IMR-90 (cell line): ENCODE data around the gene GRIFIN. TPM values are rescaled to one million over a fixed set of nuclear protein-coding genes. Genes with fewer than 3 reads are reported as not detected.
A peak's percentile ranks its signal among the peaks of the same experiment; 100 is the strongest.

Experiments used
- ATAC-seq: fragments of 200-7000 bp; cut with Tn5 transposase; 2 replicates; pipeline ENCODE4 v1.9.1; 2020; ENCODE audit warnings: low read depth, mild to moderate bottlenecking, moderate library complexity
- BruUV-seq: library from RNA; stranded (reverse); fragments of 400-500 nt; replicated peaks from 2 replicates; lab custom pipeline; 2021; lab: Mats Ljungman, UMichigan
- CTCF ChIA-PET: fragments of 300-600 bp; formaldehyde crosslinking; extraction: SDS; loops from one replicate; lab custom pipeline; 2021; ENCODE audit warnings: antibody characterized with exemption; lab: Yijun Ruan, JAX
- POLR2A ChIA-PET: fragments of 300-600 bp; sonication (Branson Sonifier 250); formaldehyde crosslinking; loops from one replicate; lab custom pipeline; 2022; ENCODE audit warnings: antibody characterized with exemption; ENCODE audit not compliant: unreplicated experiment; lab: Charles Lee
- DNase-seq: peaks from one replicate; pipeline ENCODE4 v3.0.0; 2013
- H2AFZ ChIP-seq: replicated peaks from 2 replicates; pipeline ENCODE3; 2013; ENCODE audit warnings: low read length, mild to moderate bottlenecking; ENCODE audit not compliant: poor library complexity
- H2AK5ac ChIP-seq: 2 replicates; pipeline ENCODE4 v1.6.1; 2013; ENCODE audit warnings: low read depth, low read length, inconsistent platforms
- H2AK9ac ChIP-seq: replicated peaks from 2 replicates; pipeline ENCODE3; 2013; ENCODE audit warnings: mild to moderate bottlenecking, low read depth, low read length, moderate library complexity; ENCODE audit not compliant: poor library complexity
- H2BK120ac ChIP-seq: 2 replicates; pipeline ENCODE4 v1.6.1; 2013; ENCODE audit warnings: low read depth, low read length, inconsistent platforms
- H2BK15ac ChIP-seq: 3 replicates; pipeline ENCODE4 v1.6.1; 2013; ENCODE audit warnings: low read depth, low read length, inconsistent platforms
- H2BK20ac ChIP-seq: 2 replicates; pipeline ENCODE4 v1.6.1; 2013; ENCODE audit warnings: low read depth, mild to moderate bottlenecking, inconsistent platforms, low read length, moderate library complexity
- H2BK5ac ChIP-seq: 2 replicates; pipeline ENCODE4 v1.6.1; 2013; ENCODE audit warnings: mild to moderate bottlenecking, low read depth, low read length, inconsistent platforms; ENCODE audit not compliant: poor library complexity, severe bottlenecking
- H3K14ac ChIP-seq: replicated peaks from 2 replicates; pipeline ENCODE4 v1.6.1; 2013; ENCODE audit warnings: low read depth, low read length, inconsistent platforms
- H3K18ac ChIP-seq: 2 replicates; pipeline ENCODE4 v1.6.1; 2013; ENCODE audit warnings: low read depth, low read length, control low read depth
- H3K23ac ChIP-seq: 2 replicates; pipeline ENCODE4 v1.6.1; 2013; ENCODE audit warnings: low read depth, low read length, inconsistent platforms
- H3K27ac ChIP-seq: 2 replicates; pipeline ENCODE4 v1.5.1; 2013; ENCODE audit warnings: mild to moderate bottlenecking, control low read depth, low read length; ENCODE audit not compliant: insufficient read depth
- H3K27me3 ChIP-seq: 2 replicates; pipeline ENCODE4 v1.6.1; 2013; ENCODE audit warnings: low read length; ENCODE audit not compliant: control insufficient read depth, insufficient read depth
- H3K36me3 ChIP-seq: 2 replicates; pipeline ENCODE4 v1.6.1; 2013; ENCODE audit warnings: low read length, mixed read lengths; ENCODE audit not compliant: control insufficient read depth, insufficient read depth
- H3K4ac ChIP-seq: 2 replicates; pipeline ENCODE4 v1.6.1; 2013; ENCODE audit warnings: low read depth, low read length, inconsistent platforms
- H3K4me1 ChIP-seq: 2 replicates; pipeline ENCODE4 v1.6.1; 2013; ENCODE audit warnings: low read length, mixed read lengths; ENCODE audit not compliant: control insufficient read depth, insufficient read depth
- H3K4me2 ChIP-seq: 2 replicates; pipeline ENCODE4 v1.6.1; 2013; ENCODE audit warnings: low read depth, mild to moderate bottlenecking, control low read depth, low read length, moderate library complexity
- H3K4me3 ChIP-seq: 2 replicates; pipeline ENCODE4 v1.5.1; 2013; ENCODE audit warnings: low read depth, mild to moderate bottlenecking, control low read depth, low read length, moderate library complexity; ENCODE audit not compliant: insufficient read depth
- H3K56ac ChIP-seq: 2 replicates; pipeline ENCODE4 v1.6.1; 2013; ENCODE audit warnings: low read length, inconsistent platforms; ENCODE audit not compliant: insufficient read depth; ENCODE audit errors: extremely low read depth
- H3K79me1 ChIP-seq, 2 experiments: 2 replicates each; pipeline ENCODE4 v1.6.1; 2013; ENCODE audit warnings: low read length in 2 of 2, inconsistent platforms in 1 of 2, low read depth in 1 of 2
- H3K9ac ChIP-seq: 2 replicates; pipeline ENCODE4 v1.6.1; 2013; ENCODE audit warnings: low read depth, low read length, control low read depth
- H3K9me1 ChIP-seq: 2 replicates; pipeline ENCODE4 v1.6.1; 2013; ENCODE audit warnings: low read length, inconsistent platforms; ENCODE audit not compliant: insufficient read depth
- H3K9me3 ChIP-seq: 2 replicates; pipeline ENCODE4 v1.6.1; 2013; ENCODE audit warnings: low read length; ENCODE audit not compliant: control insufficient read depth, insufficient read depth
- H4K20me1 ChIP-seq: 2 replicates; pipeline ENCODE4 v1.6.1; 2013; ENCODE audit warnings: low read length, inconsistent platforms; ENCODE audit not compliant: insufficient read depth
- H4K5ac ChIP-seq: 2 replicates; pipeline ENCODE4 v1.6.1; 2013; ENCODE audit warnings: mild to moderate bottlenecking, low read depth, low read length, control low read depth
- H4K8ac ChIP-seq, 2 experiments: 2 replicates each; pipeline ENCODE4 v1.6.1; 2013; ENCODE audit warnings: low read depth in 2 of 2, low read length in 2 of 2, control low read depth in 1 of 2, inconsistent platforms in 1 of 2
- H4K91ac ChIP-seq: 2 replicates; pipeline ENCODE4 v1.6.1; 2013; ENCODE audit warnings: low read depth, low read length, inconsistent platforms; ENCODE audit not compliant: insufficient read depth
- BHLHE40 ChIP-seq: fragments of 150-350 bp; IDR thresholded peaks from 2 replicates; pipeline ENCODE4 v1.6.1; 2016; ENCODE audit warnings: mild to moderate bottlenecking, low read depth, low read length
- CEBPB ChIP-seq: IDR thresholded peaks from 2 replicates; pipeline ENCODE4 v1.6.1; 2012; ENCODE audit warnings: low read depth, low read length, improper control_type of control experiment
- CHD1 ChIP-seq: IDR thresholded peaks from 2 replicates; pipeline ENCODE4 v1.6.1; 2012; ENCODE audit warnings: low read depth, low read length, improper control_type of control experiment
- FOS ChIP-seq: fragments of 150-350 bp; IDR thresholded peaks from 2 replicates; pipeline ENCODE4 v1.6.1; 2016; ENCODE audit warnings: low read depth, low read length
- MAZ ChIP-seq: IDR thresholded peaks from 2 replicates; pipeline ENCODE4 v1.6.1; 2012; ENCODE audit warnings: low read depth, mild to moderate bottlenecking, low read length, improper control_type of control experiment, moderate library complexity, borderline replicate concordance
- MXI1 ChIP-seq: IDR thresholded peaks from 2 replicates; pipeline ENCODE4 v1.6.1; 2012; ENCODE audit warnings: low read depth, mild to moderate bottlenecking, low read length, moderate library complexity, borderline replicate concordance
- NFE2L2 ChIP-seq: fragments of 150-350 bp; IDR thresholded peaks from 2 replicates; pipeline ENCODE4 v1.6.1; 2016; ENCODE audit warnings: low read depth, mild to moderate bottlenecking, low read length
- RAD21 ChIP-seq: IDR thresholded peaks from 2 replicates; pipeline ENCODE4 v1.6.1; 2012; ENCODE audit warnings: low read length, improper control_type of control experiment
- SMC3 ChIP-seq: fragments of 150-350 bp; IDR thresholded peaks from 2 replicates; pipeline ENCODE4 v1.6.1; 2016; ENCODE audit warnings: low read depth, mild to moderate bottlenecking, antibody characterized with exemption, low read length, moderate library complexity
- WGBS, 2 experiments: methylation state at CpG; one replicate each; pipeline versions ENCODE4 v1.1.5 to v1.1.7; 2013; ENCODE audit warnings: missing lambda C conversion rate in 2 of 2; ENCODE audit not compliant: insufficient read length in 1 of 2; ENCODE audit errors: extremely low coverage in 2 of 2; 5-methylcytosine and 5-hydroxymethylcytosine counted together
- dilution Hi-C: fragments of 300-500 bp; cut with HindIII; formaldehyde crosslinking; loops from one replicate; pipeline ENCODE4 v1.14.3; 2018; ENCODE audit warnings: low sequenced_read_pairs; ENCODE audit not compliant: unreplicated experiment
- in situ Hi-C: fragments of 300-500 bp; cut with MboI; formaldehyde crosslinking; loops from 3 replicates; pipeline ENCODE4 v1.14.3; 2019; ENCODE audit warnings: low sequenced_read_pairs, inconsistent platforms, mixed read lengths
- intact Hi-C: fragments of 100-400 bp; cut with micrococcal nuclease; formaldehyde crosslinking; loops from 2 replicates; pipeline ENCODE4 v1.10.0; 2022
- polyA plus RNA-seq, 3 experiments: library from polyadenylated mRNA; depleted of rRNA; stranded (reverse); fragments of >200 nt; gene quantifications; 2 replicates each; pipeline ENCODE4 v1.2.3, GENCODE V29; 2012; ENCODE audit warnings: low replicate concordance in 1 of 3
- total RNA-seq: library from RNA; depleted of rRNA; stranded (reverse); fragments of >200 nt; gene quantifications from 2 replicates; pipeline ENCODE4 v1.2.3, GENCODE V29; 2012
- TF ChIP-seq, protein P1 (sequence below): conservative IDR thresholded peaks from 2 replicates; pipeline ENCODE4 v1.5.1; 2012; ENCODE audit warnings: mild to moderate bottlenecking, low read depth, low read length, improper control_type of control experiment
- TF ChIP-seq, protein P2 (sequence below): fragments of 150-350 bp; IDR thresholded peaks from 2 replicates; pipeline ENCODE4 v1.6.1; 2017; ENCODE audit warnings: mild to moderate bottlenecking, antibody characterized with exemption, low read length, low read depth

The GRIFIN gene
- total and polyA plus RNA-seq, 2 of the 4 experiments (the other 2 are of a cell fraction): not detected

DNA sequence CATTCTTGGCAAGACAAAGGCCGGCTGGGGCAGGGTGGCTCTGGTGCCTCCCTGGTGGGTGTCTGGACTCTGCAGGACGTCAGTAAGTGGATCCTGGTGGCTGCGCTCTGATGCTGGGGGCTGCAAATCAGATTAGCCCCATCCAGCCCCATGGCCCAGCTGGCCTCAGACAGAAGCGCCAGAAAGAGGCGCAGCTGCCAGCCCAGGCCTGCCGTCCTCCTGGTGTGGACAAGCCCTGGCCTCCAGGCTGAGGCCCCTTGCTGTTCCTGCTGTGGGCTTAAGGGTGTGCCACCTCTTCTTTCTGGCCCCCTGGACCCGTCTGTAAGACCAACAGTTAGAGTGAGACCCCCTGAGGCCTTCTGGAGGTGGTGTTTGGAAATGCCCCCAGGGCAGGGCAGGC is 37.5 kb upstream of the GRIFIN start (continued):
- TF ChIP-seq RAD21 (no peak), NFE2L2 (no peak), MXI1 (no peak), CEBPB (no peak), BHLHE40 (no peak)

DNA sequence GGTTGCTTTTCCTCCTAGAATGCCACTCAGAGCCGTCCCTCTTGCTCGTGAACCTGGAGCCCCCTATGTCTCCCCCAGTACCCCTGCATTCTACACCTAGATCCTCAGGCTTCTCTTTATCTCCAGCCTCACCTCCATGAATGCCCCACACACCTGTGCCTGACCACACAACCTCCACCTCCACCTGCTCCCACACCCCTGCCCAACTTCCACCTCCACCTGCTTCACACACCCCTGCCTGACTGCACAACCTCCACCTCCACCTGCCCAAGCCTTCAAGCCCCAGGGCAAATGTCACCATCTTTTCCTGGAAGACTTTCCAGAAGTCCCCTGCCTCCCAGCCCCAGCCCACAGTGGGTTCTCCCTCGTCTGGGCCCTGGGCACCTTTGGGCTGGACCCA is 36.5 kb upstream of the GRIFIN start:
- ATAC-seq: no peak

More for the DNA sequence above, 36.5 kb upstream of the GRIFIN start:
- H4K91ac ChIP-seq: no peak overlapping the region
- no peak overlapping the region for H2BK15ac ChIP-seq
- peaks cover 22% of the 10 kb centered on the region for H3K4me1 ChIP-seq
- no peak overlapping the region for H3K4ac ChIP-seq
- intact Hi-C loops: no loop called here
- DNase-seq: no peak
- H2AFZ ChIP-seq: no peak overlapping the region
- H2BK5ac ChIP-seq: no peak overlapping the region
- no peak overlapping the region for H2AK9ac ChIP-seq
- no peak overlapping the region for H3K9ac ChIP-seq
- H3K9me1 ChIP-seq: peaks cover 12% of the 10 kb centered on the region
- no peak overlapping the region for H4K5ac ChIP-seq
- POLR2A ChIA-PET: no interaction called here
- no peaks in the 10 kb centered on the region for H3K36me3 ChIP-seq
- H3K14ac ChIP-seq: no peak overlapping the region
- H4K8ac ChIP-seq: no peak overlapping the region
- 0 out of 2 replicates have a peak overlapping the region, but pooled peaks have one; percentile 29 for H2AK5ac ChIP-seq
- no peak overlapping the region for H3K27ac ChIP-seq
- no peak overlapping the region for H3K56ac ChIP-seq
- no peak overlapping the region for H3K4me3 ChIP-seq
- no peak overlapping the region for H3K18ac ChIP-seq
- dilution Hi-C loops: no loop called here
- CTCF ChIA-PET: no interaction called here
- TF ChIP-seq SMC3 (no peak), MAZ (no peak), CHD1 (no peak), BHLHE40 (no peak), FOS (no peak)
- TF ChIP-seq, protein P1, sequence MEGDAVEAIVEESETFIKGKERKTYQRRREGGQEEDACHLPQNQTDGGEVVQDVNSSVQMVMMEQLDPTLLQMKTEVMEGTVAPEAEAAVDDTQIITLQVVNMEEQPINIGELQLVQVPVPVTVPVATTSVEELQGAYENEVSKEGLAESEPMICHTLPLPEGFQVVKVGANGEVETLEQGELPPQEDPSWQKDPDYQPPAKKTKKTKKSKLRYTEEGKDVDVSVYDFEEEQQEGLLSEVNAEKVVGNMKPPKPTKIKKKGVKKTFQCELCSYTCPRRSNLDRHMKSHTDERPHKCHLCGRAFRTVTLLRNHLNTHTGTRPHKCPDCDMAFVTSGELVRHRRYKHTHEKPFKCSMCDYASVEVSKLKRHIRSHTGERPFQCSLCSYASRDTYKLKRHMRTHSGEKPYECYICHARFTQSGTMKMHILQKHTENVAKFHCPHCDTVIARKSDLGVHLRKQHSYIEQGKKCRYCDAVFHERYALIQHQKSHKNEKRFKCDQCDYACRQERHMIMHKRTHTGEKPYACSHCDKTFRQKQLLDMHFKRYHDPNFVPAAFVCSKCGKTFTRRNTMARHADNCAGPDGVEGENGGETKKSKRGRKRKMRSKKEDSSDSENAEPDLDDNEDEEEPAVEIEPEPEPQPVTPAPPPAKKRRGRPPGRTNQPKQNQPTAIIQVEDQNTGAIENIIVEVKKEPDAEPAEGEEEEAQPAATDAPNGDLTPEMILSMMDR: no peak
- TF ChIP-seq, protein P2, sequence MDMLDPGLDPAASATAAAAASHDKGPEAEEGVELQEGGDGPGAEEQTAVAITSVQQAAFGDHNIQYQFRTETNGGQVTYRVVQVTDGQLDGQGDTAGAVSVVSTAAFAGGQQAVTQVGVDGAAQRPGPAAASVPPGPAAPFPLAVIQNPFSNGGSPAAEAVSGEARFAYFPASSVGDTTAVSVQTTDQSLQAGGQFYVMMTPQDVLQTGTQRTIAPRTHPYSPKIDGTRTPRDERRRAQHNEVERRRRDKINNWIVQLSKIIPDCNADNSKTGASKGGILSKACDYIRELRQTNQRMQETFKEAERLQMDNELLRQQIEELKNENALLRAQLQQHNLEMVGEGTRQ: no peak
- H2BK20ac ChIP-seq: no peak overlapping the region
- no peaks in the 10 kb centered on the region for H4K20me1 ChIP-seq
- H2BK120ac ChIP-seq: no peak overlapping the region
- peaks cover 1% of the 10 kb centered on the region; the same call in 1 of the 2 replicates for H3K27me3 ChIP-seq
- BruUV-seq: no TSS peak
- H3K9me3 ChIP-seq: no peaks in the 10 kb centered on the region
- 94% methylated on average over 2 of the region's 3 CpGs; no CpG with 5 or more reads in 1 of the 2 experiments for WGBS, 2 experiments
- H3K4me2 ChIP-seq: no peak overlapping the region
- peaks cover 0 to 3% of the 10 kb centered on the region in 2 experiments; a peak in 2 of 4 replicates for H3K79me1 ChIP-seq
- H3K23ac ChIP-seq: no peak overlapping the region
- in situ Hi-C loops: no loop called here
